SK-N-SH (cell line): ENCODE measurements around the gene RAET1L. TPM values are rescaled to one million over a fixed set of nuclear protein-coding genes. Genes with fewer than 3 reads are reported as not detected.

Source experiments
- CTCF ChIA-PET: fragments of 300-600, 350-600 bp; formaldehyde crosslinking; extraction: SDS; loops from one replicate; lab custom pipeline; 2021; lab: Yijun Ruan, JAX
- POLR2A ChIA-PET: fragments of 350-600 bp; sonication (Branson Sonifier 250); formaldehyde crosslinking; extraction: SDS; loops from one replicate; lab custom pipeline; 2020; ENCODE audit warnings: antibody characterized with exemption, inconsistent platforms; lab: Yijun Ruan, JAX
- DNase-seq: peaks from one replicate; pipeline ENCODE4 v3.0.0; 2012
- H2AFZ ChIP-seq: fragments of 200-600 bp; sonication (generic); 2 replicates; pipeline ENCODE4 v1.8.1; 2016; ENCODE audit warnings: antibody characterized with exemption, mild to moderate bottlenecking, low read depth
- H3F3A ChIP-seq: fragments of 200-600 bp; sonication (generic); replicated peaks from 2 replicates; pipeline ENCODE3; 2016; ENCODE audit warnings: antibody characterized with exemption, mild to moderate bottlenecking; ENCODE audit not compliant: insufficient read depth
- H3K27ac ChIP-seq, 2 experiments: fragments of 200-500 bp in 1 of 2; fragments of 200-600 bp in 1 of 2; sonication (Bioruptor generic) in 1 of 2; sonication (generic), shearing (Covaris generic) in 1 of 2; 2 replicates each; pipeline versions ENCODE4 v1.5.1 to v1.6.1; 2014 to 2016; ENCODE audit warnings: low read depth in 2 of 2, inconsistent platforms in 1 of 2, low read length in 1 of 2, mild to moderate bottlenecking in 1 of 2, mixed read lengths in 1 of 2
- H3K27me3 ChIP-seq: fragments of 200-600 bp; sonication (generic), shearing (Covaris generic); 2 replicates; pipeline ENCODE4 v1.6.1; 2016; ENCODE audit warnings: mixed run types; ENCODE audit not compliant: insufficient read depth
- H3K36me3 ChIP-seq, 2 experiments: fragments of 200-500 bp in 1 of 2; fragments of 200-600 bp in 1 of 2; sonication (Bioruptor generic) in 1 of 2; sonication (generic) in 1 of 2; replicated peaks in 1 of 2; 2 replicates each; pipeline versions ENCODE3 to v1.5.1; 2014 to 2016; ENCODE audit warnings: low read length in 1 of 2, mild to moderate bottlenecking in 1 of 2; ENCODE audit not compliant: insufficient read depth in 2 of 2, control insufficient read depth in 1 of 2
- H3K4me1 ChIP-seq, 2 experiments: fragments of 200-500 bp in 1 of 2; fragments of 200-600 bp in 1 of 2; sonication (Bioruptor generic) in 1 of 2; sonication (generic), shearing (Covaris generic) in 1 of 2; 2 replicates each; pipeline versions ENCODE4 v1.5.1 to v1.6.1; 2014 to 2016; ENCODE audit warnings: low read depth in 1 of 2, low read length in 1 of 2, mixed run types in 1 of 2; ENCODE audit not compliant: insufficient read depth in 2 of 2, control insufficient read depth in 1 of 2
- H3K4me2 ChIP-seq: fragments of 200-600 bp; sonication (generic), shearing (Covaris generic); 2 replicates; pipeline ENCODE4 v1.6.1; 2017; ENCODE audit warnings: mixed run types
- H3K4me3 ChIP-seq, 2 experiments: fragments of 200-500 bp in 1 of 2; fragments of 200-600 bp in 1 of 2; sonication (Bioruptor generic) in 1 of 2; sonication (generic), shearing (Covaris generic) in 1 of 2; 2 replicates each; pipeline versions ENCODE4 v1.5.1 to v1.8.1; 2014 to 2016; ENCODE audit warnings: low read depth in 2 of 2, inconsistent platforms in 1 of 2, low read length in 1 of 2, mild to moderate bottlenecking in 1 of 2, mixed read lengths in 1 of 2, moderate library complexity in 1 of 2
- H3K79me2 ChIP-seq: fragments of 200-600 bp; sonication (generic); 2 replicates; pipeline ENCODE4 v1.8.1; 2017; ENCODE audit warnings: mild to moderate bottlenecking; ENCODE audit not compliant: insufficient read depth
- H3K9ac ChIP-seq: fragments of 200-600 bp; sonication (generic); 2 replicates; pipeline ENCODE4 v1.6.1; 2017; ENCODE audit warnings: mixed run types
- H3K9me2 ChIP-seq: fragments of 200-600 bp; sonication (generic); 2 replicates; pipeline ENCODE4 v1.6.1; 2017; ENCODE audit warnings: mixed run types
- H3K9me3 ChIP-seq: fragments of 200-600 bp; sonication (generic); 2 replicates; pipeline ENCODE4 v1.6.1; 2017; ENCODE audit warnings: mixed run types, mild to moderate bottlenecking, moderate library complexity
- H4K20me1 ChIP-seq: fragments of 200-600 bp; sonication (generic); 2 replicates; pipeline ENCODE4 v1.6.1; 2017; ENCODE audit warnings: mild to moderate bottlenecking, mixed run types; ENCODE audit not compliant: insufficient read depth
- CTCF ChIP-seq: fragments of 200-600 bp; sonication (generic); IDR thresholded peaks from 2 replicates; pipeline ENCODE4 v1.6.1; 2017; ENCODE audit warnings: antibody characterized with exemption, mild to moderate bottlenecking, moderate library complexity
- EP300 ChIP-seq, 2 experiments: IDR thresholded peaks; 2 replicates each; pipeline versions ENCODE4 v1.4.0 to v1.6.1; 2012; ENCODE audit warnings: borderline replicate concordance in 1 of 2, low read depth in 1 of 2, low read length in 1 of 2
- FOXJ3 ChIP-seq: sonication (generic); formaldehyde crosslinking; IDR thresholded peaks from 2 replicates; pipeline ENCODE4 v1.5.1; 2020; ENCODE audit warnings: mild to moderate bottlenecking, missing genetic modification reagents
- POLR2AphosphoS5 ChIP-seq: IDR thresholded peaks from 2 replicates; pipeline ENCODE4 v1.6.1; 2012; ENCODE audit warnings: low read depth, low read length
- RAD21 ChIP-seq: IDR thresholded peaks from 2 replicates; pipeline ENCODE4 v1.6.1; 2012; ENCODE audit warnings: mild to moderate bottlenecking, low read length
- RXRA ChIP-seq: IDR thresholded peaks from 2 replicates; pipeline ENCODE4 v1.4.0; 2012; ENCODE audit warnings: low read depth, mild to moderate bottlenecking, borderline replicate concordance
- SMC3 ChIP-seq: IDR thresholded peaks from 2 replicates; pipeline ENCODE4 v1.6.1; 2012; ENCODE audit warnings: low read depth, low read length, improper control_type of control experiment
- USF2 ChIP-seq: fragments of 150-350 bp; IDR thresholded peaks from 2 replicates; pipeline ENCODE4 v1.6.1; 2017; ENCODE audit warnings: antibody characterized with exemption, low read length, low read depth, borderline replicate concordance
- whole genome bisulfite sequencing: methylation state at CpG from one replicate; pipeline ENCODE4 v1.1.6; 2017; ENCODE audit warnings: low lambda C conversion rate; 5-methylcytosine and 5-hydroxymethylcytosine counted together
- polyA plus RNA-seq, 3 experiments: library from polyadenylated mRNA; depleted of rRNA; stranded (reverse); fragments of >200 nt; gene quantifications; 2 replicates each; pipeline ENCODE4 v1.2.3, GENCODE V29; 2012

RAET1L gene
- polyA plus RNA-seq, 1 of the 3 experiments (the other 2 are of a cell fraction) = not detected

GRCh38 chr6:150006961-150007464, 18.3 kb downstream of the RAET1L start:
- CTCF ChIA-PET = interaction anchor here (0.6 to 2.2 kb wide), 5 partner anchors 10 to 169 kb away, joined by 3 to 7 read pairs (median 4); partner anchors contain the start of gene ULBP3
- no peak overlapping the region for H3K4me2 ChIP-seq
- peaks cover 0 to 3% of the 10 kb centered on the region in 2 experiments; a peak in 1 of 4 replicates for H3K4me1 ChIP-seq
- H3K27me3 ChIP-seq = peaks cover 22% of the 10 kb centered on the region
- H3K36me3 ChIP-seq = no peaks in the 10 kb centered on the region
- H3K9ac ChIP-seq = no peak overlapping the region
- H3F3A ChIP-seq = no peaks in the 10 kb centered on the region
- H2AFZ ChIP-seq = no peak overlapping the region
- WGBS = 33% methylated on average over 7 of the region's 7 CpGs
- H3K27ac ChIP-seq = no peak overlapping the region
- no peaks in the 10 kb centered on the region for H3K79me2 ChIP-seq
- no peaks in the 10 kb centered on the region for H3K9me3 ChIP-seq
- POLR2A ChIA-PET = no interaction called here
- H3K4me3 ChIP-seq = no peak overlapping the region; a peak in 1 of 4 replicates
- DNase-seq = peak; percentile 61
- H3K9me2 ChIP-seq = no peaks in the 10 kb centered on the region
- H4K20me1 ChIP-seq = no peaks in the 10 kb centered on the region
- TF ChIP-seq CTCF (peak; percentile 62), RXRA (no peak), RAD21 (peak; percentile 15; the same call in 1 of the 2 replicates)

- Histone ChIP-seq H3K9me3 (no peaks in the 10 kb centered on the region), H3F3A (no peaks in the 10 kb centered on the region), H3K4me3 (peak overlapping the region; percentile 56 to 63), H3K27me3 (peaks cover 22% of the 10 kb centered on the region), H2AFZ (peak overlapping the region; percentile 88; the same call in 1 of the 2 replicates), H3K9me2 (no peaks in the 10 kb centered on the region), H3K27ac (no peak overlapping the region), H3K4me2 (peak overlapping the region; percentile 88; the same call in 1 of the 2 replicates), H3K4me1 (peaks cover 0 to 3% of the 10 kb centered on the region in 2 experiments; a peak in 1 of 4 replicates), H3K9ac (no peak overlapping the region), H4K20me1 (no peaks in the 10 kb centered on the region), H3K79me2 (no peaks in the 10 kb centered on the region), H3K36me3 (no peaks in the 10 kb centered on the region)
- TF ChIP-seq EP300 (IDR thresholded peaks at IDR 0.05; ENCODE audit: borderline replicate concordance in 1 of 2, low read depth in 1 of 2, low read length in 1 of 2) (no peak), SMC3 (no peak), USF2 (no peak), FOXJ3 (no peak), POLR2AphosphoS5 (no peak)
- POLR2A ChIA-PET = no interaction called here
- CTCF ChIA-PET = interaction anchor here (0.6 to 2.2 kb wide), 4 partner anchors 9 to 64 kb away, joined by 3 to 7 read pairs (median 4); partner anchors contain the start of gene ULBP3
- no peak for DNase-seq
- 57% methylated on average over 8 of the region's 14 CpGs for WGBS
These were observed 19.3 kb downstream of the RAET1L start for GRCh38 chr6:150005761-150006651.
